DOHH2 (cell line): ENCODE results near the gene CCR8.

Experiments
- CTCF ChIP-seq: fragments of 200-600 bp; sonication (generic); IDR thresholded peaks from one replicate; pipeline ENCODE4 v1.5.1; 2014; ENCODE audit warnings: antibody characterized with exemption, mild to moderate bottlenecking, low read depth, low read length; ENCODE audit not compliant: poor library complexity, severe bottlenecking
- EZH2phosphoT487 ChIP-seq: fragments of 200-600 bp; sonication (generic); IDR thresholded peaks from 2 replicates; pipeline ENCODE4 v1.6.1; 2017; ENCODE audit warnings: borderline replicate concordance, mild to moderate bottlenecking, antibody characterized with exemption, low read length, moderate library complexity, mixed read lengths

DNA sequence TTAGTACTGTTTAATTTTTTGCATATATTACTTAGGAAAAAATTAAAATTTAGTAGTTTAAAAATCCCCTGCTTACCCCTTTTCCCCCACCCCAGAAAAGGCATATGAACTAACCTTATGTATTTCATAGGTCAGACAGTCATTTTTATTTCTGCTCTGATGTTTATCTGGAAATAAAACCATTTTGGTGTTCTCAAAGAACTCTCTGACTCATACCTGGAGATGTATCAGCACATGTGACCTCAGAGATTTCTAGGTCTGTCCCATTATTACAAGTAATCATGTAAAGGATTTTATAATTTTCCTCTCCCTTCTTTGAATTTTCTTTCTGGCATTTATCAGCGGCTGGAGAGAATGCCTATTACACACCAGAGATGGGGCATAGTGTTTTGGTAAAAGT is 14.1 kb upstream of the CCR8 start:
- TF ChIP-seq CTCF, result no peak
- no peak for TF ChIP-seq EZH2phosphoT487
